Hematopoietic multipotent progenitor cell treated with erythropoietin and hydrocortisone succinate and interleukin-3 and kit ligand, for 15 days (in vitro differentiated cells): ENCODE data around the gene CTAGE9.
A peak's percentile ranks its signal among the peaks of the same experiment; 100 is the strongest.
"Not testable (repeated sequence)": the region's sequence is repeated elsewhere in the genome, so short reads cannot be mapped to it uniquely, and the experiment has no call there.

ENCODE experiments used
- DNase-seq: peaks from one replicate; pipeline ENCODE4 v3.0.0-alpha.2; 2015; ENCODE audit warnings: low spot score

Gene CTAGE9

DNA sequence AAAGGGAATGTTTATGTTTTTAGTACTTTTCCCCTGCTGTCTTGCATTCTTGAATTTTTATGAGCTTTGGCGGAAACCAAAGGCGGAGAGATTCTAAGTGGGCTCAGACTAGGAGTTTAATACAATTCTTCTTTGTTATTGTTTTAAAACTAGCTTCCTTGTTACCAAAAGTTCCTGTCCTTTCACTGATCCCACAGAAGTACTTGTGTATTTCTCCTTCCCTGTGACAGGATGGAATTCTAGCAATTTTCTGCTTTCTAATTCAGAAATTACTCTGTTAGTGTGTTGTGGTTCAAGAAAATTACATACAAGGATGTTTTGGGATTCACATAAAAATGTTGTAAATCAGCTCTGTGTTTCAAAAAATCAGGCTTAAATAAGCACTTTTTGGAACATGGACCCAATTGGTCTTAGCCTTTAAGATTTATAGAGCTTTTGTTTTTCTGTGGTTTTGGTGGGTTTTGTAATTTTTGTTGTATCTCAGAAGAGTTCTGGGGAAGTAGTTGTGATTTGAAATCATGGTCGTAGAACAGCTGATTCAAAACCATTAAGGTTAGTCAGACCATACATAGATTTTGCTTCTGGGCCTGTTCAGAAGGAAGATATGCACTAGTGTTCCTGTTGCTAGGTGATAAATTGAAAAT, 17.6 kb upstream of the CTAGE9 start:
- no peak for DNase-seq

DNA sequence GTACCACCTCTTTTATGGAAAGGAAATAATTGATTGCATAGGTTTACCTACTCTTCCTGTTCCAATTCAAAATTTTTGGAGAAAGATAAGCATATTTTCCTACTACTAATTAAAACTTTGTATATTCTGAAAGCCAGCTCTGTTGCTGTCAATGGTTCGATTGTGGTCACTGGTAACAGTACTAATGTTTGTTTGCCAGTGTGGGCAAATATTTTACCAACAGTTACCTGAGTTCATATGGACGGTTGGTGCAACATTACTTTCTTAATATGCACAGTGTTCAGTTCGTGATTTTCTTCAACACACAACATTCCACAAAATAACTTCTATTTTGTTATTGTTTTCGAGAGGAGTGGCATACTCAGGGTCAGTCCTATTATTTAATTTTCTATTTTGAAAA, 17.1 kb upstream of the CTAGE9 start:
- DNase-seq: no peak

DNA sequence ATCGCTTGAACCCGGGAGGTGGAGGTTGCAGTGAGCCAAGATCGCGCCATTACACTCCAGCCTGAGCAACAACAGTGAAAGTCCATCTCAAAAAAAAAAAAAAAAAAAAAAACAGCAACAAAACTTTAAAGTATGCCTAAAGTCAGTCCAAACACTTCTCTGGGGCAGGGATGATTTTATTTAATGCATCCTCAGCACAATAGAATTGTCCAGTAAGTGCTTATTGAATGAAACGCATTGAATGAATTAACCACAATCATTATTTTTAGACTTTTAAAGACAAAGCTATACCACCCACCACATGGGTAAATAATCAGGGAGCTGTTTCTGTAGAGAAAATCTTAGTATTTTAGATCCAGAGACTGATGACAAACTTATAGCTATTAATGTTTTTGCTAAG, 16.6 kb upstream of the CTAGE9 start:
- DNase-seq: no peak

DNA sequence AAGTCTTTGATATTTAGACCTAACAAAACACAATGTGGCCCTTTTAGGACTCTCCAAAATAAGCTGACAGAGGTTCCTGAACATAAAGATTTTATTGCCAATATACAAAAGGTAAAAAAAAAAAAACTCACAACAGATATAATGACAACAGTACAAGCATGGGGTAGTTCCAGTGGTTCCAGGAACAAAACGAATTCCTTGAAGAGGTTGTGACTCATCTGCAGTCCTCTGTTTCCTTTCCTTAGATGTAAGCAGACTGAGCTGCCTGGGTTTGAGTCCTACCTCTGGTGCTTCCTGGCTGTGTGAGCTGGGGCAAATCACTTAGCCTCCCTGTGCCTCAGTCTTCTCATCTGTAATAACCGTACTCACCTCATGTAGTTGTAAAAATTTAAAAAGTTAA, 13.3 kb upstream of the CTAGE9 start:
- DNase-seq: no peak

DNA sequence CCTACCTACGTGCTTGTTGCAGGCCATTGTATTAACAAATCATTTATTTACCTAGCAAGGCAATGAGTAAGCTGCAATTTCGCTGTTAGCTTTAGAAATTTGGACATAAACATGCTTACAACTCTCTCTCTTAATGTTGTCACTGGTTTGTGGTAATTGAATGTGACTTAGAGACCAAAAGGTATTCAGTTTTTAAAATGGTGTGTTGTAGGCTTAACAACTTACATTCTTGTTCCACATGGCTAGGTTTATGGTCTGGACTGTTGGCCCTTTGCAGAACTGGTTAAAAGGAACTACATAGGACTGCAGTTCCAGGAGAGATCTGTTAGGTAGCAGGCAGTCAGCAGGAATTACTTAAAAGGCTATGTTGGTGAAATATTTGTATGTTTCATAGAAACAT, 10.3 kb upstream of the CTAGE9 start:
- DNase-seq: no peak

DNA sequence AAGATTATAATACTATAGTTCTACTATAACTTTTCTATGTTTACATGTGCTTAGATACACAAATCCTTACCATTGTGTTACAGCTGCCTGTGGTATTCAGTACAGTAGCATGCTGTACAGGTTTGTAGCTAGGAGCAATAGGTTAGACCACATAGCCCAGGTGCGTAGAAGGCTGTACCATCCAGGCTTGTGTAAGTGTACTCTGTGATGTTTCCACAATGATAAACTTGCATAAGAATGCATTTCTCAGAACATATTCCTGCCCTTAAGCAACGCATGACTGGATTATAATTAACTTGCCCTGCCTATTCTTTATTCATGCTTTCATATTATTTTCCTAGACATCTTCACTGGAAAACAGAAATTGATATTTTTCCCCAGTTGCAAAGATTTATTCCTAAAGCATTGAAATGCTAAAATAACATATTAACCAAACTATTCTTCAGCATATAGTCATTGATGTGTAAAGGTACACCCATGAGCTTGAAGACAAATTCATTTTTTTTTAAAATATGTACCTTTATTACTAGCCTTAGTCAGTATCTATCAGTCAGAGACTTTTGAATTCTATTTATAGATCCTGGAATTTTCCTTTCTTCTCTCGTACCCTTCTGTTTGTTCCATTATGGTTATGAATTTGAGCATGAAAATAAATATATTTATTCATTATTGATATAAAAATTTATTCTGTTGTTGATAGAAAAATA, 7.2 kb upstream of the CTAGE9 start:
- no peak for DNase-seq

DNA sequence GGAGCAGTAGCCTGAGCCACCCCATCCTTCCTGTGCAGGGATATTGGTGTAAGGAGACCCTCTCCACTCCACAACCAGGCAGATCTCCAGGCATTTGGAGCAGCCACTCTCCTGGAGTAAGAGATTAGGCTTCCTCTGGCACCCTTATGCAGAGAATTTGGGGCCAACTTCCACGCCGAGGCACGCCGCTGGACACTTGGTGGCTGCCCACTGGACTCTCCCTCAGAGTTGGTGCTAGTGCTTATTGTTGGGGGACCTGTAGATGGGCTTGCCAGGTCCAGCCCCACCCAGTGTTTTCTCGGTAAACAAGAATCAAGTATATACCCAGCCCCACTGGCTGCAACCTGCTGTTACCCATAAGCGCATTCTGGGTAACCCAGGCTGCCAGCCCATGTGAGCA, 4.8 kb upstream of the CTAGE9 start:
- DNase-seq: not testable (repeated sequence)

DNA sequence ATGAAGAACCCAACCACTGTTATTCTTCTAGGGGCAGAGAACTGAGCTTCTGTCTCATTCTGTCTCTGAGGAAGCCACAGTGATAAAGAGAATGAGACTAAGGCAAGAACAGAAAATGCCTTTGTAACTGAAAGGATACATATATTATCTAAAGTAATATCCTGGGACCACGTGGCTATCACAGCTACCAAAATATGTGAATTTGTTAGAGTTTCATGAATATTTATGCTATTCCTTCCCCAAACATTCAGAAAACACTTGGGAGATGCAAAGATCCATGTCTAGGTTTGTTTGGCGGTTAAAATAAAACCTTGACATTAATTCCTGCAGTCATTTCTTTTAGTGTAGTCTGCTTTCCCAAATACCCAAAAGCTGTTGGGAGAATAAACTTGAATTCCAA, 6.9 kb downstream of the CTAGE9 start:
- not testable (repeated sequence) for DNase-seq

DNA sequence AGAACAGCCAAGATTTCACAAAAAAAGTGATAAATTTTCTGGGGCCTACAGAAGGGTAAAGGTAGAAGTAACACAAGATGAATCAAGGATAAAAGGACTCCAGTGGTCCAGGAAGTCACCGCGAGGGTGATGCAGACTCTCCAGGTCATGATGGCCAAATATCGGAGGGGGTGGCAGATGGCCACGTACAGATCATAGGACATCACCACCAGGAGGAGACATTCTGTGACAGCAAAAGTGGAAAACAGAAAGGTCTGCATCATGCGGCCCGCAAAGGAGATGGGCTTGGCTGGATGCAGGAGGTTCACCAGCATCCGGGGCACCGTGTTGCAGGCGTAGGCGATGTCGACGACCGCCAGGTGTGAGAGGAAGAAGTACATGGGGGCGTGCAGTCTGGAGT, 10.0 kb downstream of the CTAGE9 start:
- not testable (repeated sequence) for DNase-seq

DNA sequence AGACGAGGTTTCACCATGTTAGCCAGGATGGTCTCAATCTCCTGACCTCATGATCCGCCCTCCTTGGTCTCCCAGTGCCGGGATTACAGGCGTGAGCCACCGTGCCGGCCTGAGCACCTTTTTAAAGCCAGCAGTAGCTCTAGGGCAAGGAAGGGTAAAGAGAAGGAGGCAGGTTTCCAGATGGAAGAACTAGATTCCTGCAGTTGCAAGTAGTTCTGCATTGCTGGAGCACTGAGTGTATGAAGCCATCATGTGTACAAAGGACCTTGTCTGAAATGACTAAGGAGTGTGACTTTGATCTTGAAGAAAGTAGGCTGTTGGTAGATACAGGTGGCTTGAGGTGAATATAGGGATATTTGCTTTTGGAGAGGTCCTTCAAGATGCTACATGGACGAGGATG, 13.9 kb downstream of the CTAGE9 start:
- no peak for DNase-seq

DNA sequence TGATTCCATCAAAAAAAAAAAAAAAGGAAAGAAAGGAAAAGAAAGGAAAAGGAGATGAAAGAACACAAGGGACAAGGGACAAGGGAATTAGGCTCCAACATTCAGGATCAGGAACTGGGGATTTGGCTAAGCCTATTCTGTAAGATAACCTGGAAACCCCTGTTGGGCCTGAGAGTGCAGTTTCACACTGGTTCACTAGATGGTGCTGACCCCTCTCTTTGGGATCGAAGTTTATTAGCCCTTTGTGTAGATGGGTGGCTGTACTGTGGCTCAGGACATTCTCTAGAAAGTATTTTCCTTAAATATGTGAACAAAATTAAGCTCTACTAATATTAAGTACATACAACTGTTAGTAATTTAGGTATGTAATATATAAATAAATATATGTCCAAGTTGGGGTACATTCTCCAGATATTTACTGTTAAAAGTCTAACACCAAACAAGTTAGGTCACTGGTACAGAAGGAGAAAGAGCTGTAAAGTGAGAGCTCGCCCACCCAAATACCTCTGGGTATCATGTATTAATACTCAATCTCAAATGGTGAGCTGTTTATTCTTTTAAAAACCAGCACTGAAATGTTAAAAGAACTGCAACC, 15.9 kb downstream of the CTAGE9 start:
- peak; percentile 14 for DNase-seq

DNA sequence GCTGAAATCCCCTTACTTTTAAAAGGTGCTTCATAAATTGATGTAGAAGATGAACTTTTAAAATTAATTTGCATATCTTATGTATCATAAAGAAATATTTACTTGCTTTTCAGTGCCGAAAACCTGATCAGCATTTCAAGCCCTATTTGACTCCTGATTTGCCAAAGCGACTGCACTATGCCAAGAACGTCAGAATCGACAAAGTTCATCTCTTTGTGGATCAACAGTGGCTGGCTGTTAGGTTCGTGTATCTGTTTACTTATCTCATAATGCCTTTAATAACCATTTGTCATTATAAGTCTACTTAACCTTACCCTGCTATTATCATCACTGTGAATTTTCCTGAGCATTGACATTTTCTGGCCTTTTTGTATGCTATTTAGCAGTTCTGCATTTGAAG, 17.4 kb downstream of the CTAGE9 start:
- DNase-seq: no peak

DNA sequence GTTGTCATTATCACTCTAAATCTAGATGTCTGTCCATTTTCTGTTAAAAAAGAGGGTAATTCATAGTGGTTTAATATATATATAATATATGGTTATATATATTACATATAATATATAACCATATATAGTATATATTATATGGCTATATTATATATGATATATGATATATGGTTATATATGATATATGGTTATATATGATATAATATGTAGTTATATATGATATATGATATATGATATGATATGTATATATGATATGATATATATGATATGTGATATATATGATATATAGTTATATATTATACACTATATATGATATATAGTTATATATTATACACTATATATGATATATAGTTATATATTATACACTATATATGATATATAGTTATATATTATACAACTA, 18.2 kb downstream of the CTAGE9 start:
- DNase-seq: no peak

DNA sequence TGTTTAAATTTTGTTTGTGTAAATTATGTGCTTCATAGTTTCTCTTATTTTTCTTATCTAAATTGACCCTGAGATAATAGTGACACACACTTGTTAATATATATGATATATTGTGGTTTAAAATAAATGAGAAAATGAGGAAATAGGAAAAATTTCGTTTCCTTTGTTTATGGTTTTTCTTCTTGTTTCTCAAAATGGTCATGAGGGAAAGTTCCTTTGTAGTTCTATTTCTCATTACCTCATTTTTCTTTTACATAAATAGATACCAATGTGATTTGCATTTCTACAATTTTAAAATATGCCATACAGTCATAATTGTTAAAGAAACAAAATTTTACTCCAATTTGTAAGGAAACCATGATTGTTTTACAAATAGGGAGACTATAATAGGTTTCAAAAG, 18.8 kb downstream of the CTAGE9 start:
- no peak for DNase-seq

DNA sequence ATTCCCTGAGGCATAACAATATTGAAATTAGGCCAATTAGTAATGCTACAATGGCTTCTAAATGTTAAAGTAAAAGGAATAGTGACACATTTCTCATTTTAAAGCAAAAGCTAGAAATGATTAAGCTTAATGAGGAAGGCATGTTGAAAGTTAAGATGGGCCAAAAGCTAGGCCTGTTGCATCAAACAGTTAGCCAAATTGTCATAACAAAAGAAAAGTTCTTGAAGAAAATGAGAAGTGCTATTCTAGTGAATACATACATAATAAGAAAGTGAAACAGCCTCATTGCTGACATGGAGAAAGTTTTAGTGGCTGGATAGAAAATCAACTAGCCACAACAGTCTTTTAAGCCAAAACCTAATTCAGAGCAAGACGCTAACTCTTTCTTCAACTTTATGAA, 22.5 kb downstream of the CTAGE9 start:
- DNase-seq: no peak

DNA sequence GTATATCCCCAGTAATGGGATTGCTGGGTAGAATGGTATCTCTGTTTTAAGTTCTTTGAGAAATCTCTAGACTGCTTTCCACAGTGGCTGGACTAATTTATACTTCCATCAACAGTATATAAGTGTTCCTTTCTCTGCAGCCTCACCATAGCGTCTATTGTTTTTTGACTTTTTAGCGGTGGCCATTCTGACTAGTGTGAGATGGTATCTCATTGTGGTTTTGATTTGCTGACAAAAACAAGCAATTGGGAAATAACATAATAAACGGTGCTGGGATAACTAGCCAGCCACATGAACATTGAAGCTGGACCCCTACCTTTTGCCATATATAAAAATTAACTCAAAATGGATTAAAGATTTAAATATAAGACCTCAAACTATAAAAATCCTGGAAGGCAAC, 23.8 kb downstream of the CTAGE9 start:
- DNase-seq: no peak

DNA sequence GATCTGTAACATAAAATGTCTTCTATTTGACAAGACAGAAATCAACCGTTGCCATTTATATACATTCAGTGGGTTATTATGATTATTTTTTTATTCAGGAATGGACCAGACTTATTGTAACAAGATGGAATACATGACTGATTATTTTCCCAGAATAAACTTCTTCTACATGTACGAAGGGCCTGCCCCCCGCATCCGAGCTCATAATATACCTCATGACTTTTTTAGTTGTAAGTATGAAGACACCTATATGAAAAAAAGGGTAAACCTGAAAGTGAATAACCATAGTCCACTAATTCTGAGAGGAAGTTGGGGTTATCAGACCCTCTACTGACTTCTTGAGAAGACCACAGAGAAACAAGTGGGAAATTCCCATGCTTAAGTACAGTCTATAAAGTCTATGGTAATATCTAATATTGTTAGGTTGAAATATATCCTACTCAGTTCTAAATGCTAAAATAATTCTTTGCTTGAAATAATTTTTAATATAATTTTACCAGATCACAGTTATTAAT, 25.5 kb downstream of the CTAGE9 start:
- no peak for DNase-seq

DNA sequence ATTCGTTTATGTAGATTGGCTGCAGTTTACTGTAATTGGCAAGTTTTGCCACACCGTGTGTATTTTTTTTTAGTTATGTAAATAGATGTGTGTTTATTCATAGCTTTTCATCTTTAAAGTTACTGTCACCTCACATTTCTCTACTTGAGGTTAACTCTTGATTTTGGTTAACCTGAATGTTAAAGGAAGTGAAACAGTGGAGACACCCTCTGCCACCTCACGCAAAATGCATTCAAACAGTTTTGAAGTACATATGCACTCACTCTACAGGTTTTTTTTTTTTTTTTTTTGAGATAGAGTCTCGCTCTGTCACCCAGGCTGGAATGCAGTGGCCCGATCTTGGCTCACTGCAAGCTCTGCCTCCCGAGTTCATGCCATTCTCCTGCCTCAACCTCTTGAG, 27.3 kb downstream of the CTAGE9 start:
- no peak for DNase-seq

DNA sequence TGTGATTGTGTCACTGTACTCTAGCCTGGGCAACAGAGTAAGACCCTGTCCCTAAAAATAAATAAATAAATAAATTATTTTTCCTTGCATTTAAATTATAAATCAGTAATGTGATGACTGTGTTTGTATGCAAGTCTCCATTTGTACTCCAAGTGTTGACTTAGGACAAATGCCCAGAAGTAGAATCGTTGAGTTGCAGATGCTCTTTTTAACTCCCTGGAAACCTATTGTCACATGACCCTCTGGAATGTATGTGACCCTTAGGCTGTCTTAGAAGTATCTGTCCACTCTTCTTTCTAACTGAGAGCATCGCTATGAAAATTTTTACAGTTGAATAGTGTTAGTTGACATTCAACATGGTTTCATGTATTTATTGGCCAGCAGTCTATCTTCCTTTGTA, 28.4 kb downstream of the CTAGE9 start:
- DNase-seq: no peak

DNA sequence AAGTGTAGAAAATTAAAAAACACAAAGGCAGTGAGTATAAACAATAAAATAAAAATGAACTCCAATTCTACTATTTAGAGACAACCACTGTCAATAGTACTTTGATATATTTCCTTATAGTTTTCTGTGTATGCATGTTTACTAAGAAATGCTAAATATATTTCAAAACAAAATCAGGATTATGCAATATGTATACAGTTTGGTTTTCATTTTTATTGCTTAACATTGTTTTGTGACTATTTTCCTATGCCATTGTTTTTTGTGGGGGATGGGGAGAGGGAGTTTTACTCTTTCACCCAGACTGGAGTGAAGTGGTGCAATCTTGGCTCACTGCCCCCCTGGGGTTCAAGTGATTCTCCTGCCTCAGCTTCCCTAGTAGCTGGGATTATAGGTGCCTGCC, 29.2 kb downstream of the CTAGE9 start:
- DNase-seq: no peak

DNA sequence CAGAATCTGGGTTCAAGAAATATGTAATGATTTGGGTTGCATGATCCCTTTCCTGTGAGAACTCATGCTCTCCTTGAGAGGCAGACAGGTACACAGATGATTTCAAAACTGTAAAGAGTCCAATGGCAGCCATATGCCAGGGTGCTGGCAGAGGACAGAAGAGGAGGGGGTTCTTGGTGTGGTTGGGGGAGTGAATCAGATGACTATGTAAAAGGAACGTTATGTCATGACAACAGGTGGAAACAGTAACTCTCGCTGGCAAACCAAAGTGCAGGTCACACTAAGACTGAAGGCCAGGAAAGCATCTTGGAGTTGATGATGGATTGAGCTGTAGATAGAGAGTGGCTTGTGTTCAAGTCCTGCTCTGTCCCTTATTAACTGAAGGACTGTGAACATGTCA, 29.9 kb downstream of the CTAGE9 start:
- DNase-seq: no peak

DNA sequence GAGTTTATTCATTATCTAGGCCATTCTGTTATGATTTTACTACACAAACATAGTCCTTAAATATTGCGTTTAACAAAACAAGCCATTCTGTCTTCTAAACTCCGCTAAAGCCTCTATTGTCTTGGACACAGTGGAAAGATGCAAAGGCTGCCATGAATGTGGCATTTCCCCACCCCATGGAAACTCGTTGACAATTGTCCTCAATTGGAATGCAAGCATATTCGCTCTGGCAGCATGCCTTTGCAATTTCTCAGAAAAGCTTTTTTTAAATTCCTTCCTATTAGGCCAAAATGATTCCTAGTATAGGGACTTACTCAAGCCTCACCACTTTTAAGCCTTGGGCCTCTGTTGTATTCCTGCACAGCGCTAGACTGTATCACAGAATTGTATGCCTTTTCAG, 32.4 kb downstream of the CTAGE9 start:
- DNase-seq: no peak

DNA sequence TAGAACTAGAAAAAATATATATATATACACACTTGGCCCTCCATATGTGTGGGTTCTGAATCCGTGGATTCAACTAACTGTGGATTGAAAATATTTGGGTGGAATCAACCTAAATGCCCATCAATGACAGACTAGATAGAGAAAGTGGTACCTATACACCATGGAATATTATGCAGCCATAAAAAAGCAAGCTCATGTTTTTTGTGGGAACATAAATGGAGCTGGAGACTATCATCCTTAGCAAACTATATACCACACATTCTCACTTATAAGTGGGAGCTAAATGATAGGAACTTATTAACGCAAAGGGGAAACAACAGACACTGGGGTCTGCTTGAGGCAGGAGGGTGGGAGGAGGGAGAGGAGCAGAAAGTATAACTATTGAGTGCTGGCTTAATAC, 37.6 kb downstream of the CTAGE9 start:
- no peak for DNase-seq

DNA sequence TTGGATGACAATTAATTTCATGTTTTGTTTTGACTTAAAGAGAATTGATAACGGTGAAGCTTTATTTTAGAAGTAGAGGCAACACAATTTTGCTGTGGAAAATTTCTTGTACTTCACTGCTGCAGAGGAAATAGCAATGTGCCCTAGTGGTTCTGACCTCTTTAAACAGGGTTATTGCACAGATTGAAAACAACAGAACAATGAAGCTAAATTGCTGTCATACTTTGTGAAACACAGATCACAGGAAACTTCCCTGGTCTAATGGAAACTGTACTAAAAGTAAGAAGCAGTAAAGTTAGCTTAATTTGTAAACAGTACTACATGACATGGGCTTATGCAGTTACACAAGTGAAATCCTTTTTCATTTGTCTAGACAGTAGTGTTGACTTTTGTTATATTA, 40.9 kb downstream of the CTAGE9 start:
- DNase-seq: no peak
